Activated CD4-positive, alpha-beta T cell treated with anti-CD3 and anti-CD28 coated beads for 36 hours (primary cell): ENCODE data around the gene MAP1S. TPM values are rescaled to one million over a fixed set of nuclear protein-coding genes. Genes with fewer than 3 reads are reported as not detected.

Experiments used
- ATAC-seq: fragments of 200-7000 bp; cut with Tn5 transposase; one replicate; pipeline ENCODE4 v1.10.0; 2021; ENCODE audit warnings: mild to moderate bottlenecking, moderate library complexity
- CTCF ChIA-PET: fragments of 350-600 bp; sonication (Branson Sonifier 250); formaldehyde crosslinking; loops from one replicate; lab custom pipeline; 2021; ENCODE audit warnings: antibody characterized with exemption; lab: Charles Lee
- POLR2A ChIA-PET: fragments of 350-600 bp; sonication (Branson Sonifier 250); formaldehyde crosslinking; loops from one replicate; lab custom pipeline; 2021; ENCODE audit warnings: antibody characterized with exemption, inconsistent platforms; lab: Charles Lee
- DNase-seq: peaks from one replicate; pipeline ENCODE4 v3.0.0-alpha.2; 2020
- H3K27ac Mint-ChIP-seq: one replicate; pipeline ENCODE4 v1.8.0; 2021; ENCODE audit warnings: mixed read lengths
- H3K27me3 Mint-ChIP-seq: one replicate; pipeline ENCODE4 v1.8.0; 2021; ENCODE audit warnings: mixed read lengths
- H3K36me3 Mint-ChIP-seq: one replicate; pipeline ENCODE4 v1.8.0; 2021; ENCODE audit warnings: low read depth, mixed read lengths
- H3K4me1 Mint-ChIP-seq: one replicate; pipeline ENCODE4 v1.8.0; 2021; ENCODE audit warnings: mixed read lengths
- H3K4me3 Mint-ChIP-seq: one replicate; pipeline ENCODE4 v1.8.0; 2021; ENCODE audit warnings: mild to moderate bottlenecking, moderate library complexity, mixed read lengths
- H3K9me3 Mint-ChIP-seq: one replicate; pipeline ENCODE4 v1.8.0; 2021; ENCODE audit warnings: low read depth, mixed read lengths
- intact Hi-C, 2 experiments: fragments of 100-400 bp; cut with DNase I in 1 of 2; cut with micrococcal nuclease in 1 of 2; formaldehyde crosslinking; loops; one replicate each; pipeline versions ENCODE4 v1.14.2 to v1.15.1; 2022 to 2024; cut with DNase I, micrococcal nuclease
- total RNA-seq, 2 experiments: library from RNA; stranded (reverse); gene quantifications; one replicate each; pipeline ENCODE4 v1.2.3, GENCODE V29; 2021

Gene MAP1S
- total RNA-seq, 2 experiments from 2014 or later = 57.6 to 79.3 TPM

DNA sequence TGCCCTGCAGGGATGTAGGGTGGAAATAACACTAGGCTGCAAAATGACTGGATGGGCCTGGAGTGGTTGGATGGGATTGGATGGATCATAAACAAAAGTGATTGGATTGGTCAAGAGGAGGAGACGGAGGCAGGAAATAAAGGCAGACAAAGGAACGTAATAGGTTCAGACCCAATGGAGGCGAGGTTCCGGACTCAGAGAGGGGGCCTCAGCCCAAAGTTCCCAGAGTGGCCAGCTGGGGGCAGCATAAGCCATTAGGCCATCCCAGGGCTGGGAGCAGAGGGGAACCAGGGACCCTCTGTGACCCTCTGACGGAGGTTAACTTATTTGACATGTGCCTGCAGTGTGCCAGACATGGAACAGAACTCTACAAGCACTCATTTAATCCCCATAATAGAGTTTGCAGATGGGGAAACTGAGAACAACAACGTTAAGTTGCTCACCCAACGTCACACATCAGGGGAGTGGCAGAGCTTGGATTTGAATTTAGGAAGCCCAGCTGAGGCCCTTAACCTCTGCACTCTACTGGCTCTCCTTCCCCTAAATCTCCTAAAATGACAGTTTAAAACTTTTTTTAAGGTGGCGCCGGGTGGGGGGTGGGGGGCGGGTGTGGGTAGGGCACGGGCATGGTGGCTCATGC is 15.3 kb upstream of the MAP1S start:
- H3K36me3 Mint-ChIP-seq = no peaks in the 10 kb centered on the region
- peak; percentile 96 for ATAC-seq

DNA sequence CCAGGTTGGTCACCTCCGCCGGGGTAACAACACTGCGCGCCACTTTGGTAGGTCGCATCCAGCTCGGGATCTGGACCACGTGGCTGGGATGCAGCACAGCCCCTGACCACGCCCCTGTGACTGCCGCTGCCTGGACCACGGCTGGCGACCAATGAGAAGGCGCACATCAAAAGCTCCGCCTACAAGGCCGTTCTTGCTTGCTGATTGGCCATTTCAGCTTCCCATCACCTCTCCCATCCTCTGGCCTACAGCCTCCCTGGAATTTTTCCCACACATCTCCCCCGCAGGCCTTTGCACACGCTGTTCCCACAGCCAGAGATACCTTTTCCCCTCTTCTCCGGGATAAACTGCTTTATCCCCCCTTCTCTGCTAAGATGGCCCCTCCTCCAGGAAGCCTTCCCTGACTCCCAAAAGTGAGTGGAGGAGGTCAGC is 12.5 kb upstream of the MAP1S start:
- ChIA-PET CTCF (interaction anchor here (0.7 to 2.3 kb wide), 3 partner anchors 60 to 171 kb away, joined by 3 to 5 read pairs (median 4); no protein-coding TSS in a partner anchor), POLR2A (no interaction called here)
- H3K9me3 Mint-ChIP-seq = no peaks in the 10 kb centered on the region
- intact Hi-C loops = no loop called here
- DNase-seq = no peak
- H3K27me3 Mint-ChIP-seq = no peaks in the 10 kb centered on the region
- H3K27ac Mint-ChIP-seq = no peak overlapping the region
- no peak overlapping the region for H3K4me3 Mint-ChIP-seq
- no peaks in the 10 kb centered on the region for H3K4me1 Mint-ChIP-seq
- H3K36me3 Mint-ChIP-seq = no peaks in the 10 kb centered on the region
- ATAC-seq = no peak

More for the DNA sequence above, 15.3 kb upstream of the MAP1S start:
- ChIA-PET POLR2A (no interaction called here), CTCF (interaction anchor here (0.8 to 2.9 kb wide), 17 partner anchors 10 to 229 kb away, joined by 3 to 23 read pairs (median 4); partner anchors contain the start of genes CCDC124 and RPL18A)
- Mint-ChIP-seq H3K4me1 (no peaks in the 10 kb centered on the region), H3K27ac (no peak overlapping the region), H3K27me3 (peaks cover 5% of the 10 kb centered on the region), H3K4me3 (no peak overlapping the region), H3K9me3 (no peaks in the 10 kb centered on the region)
- peak; percentile 85 for DNase-seq
- intact Hi-C loops = loop anchor here (1.0 to 2.0 kb wide), 6 partner anchors 62 to 155 kb away; partner anchors contain the start of gene RPL18A (in 1 of the 2)

DNA sequence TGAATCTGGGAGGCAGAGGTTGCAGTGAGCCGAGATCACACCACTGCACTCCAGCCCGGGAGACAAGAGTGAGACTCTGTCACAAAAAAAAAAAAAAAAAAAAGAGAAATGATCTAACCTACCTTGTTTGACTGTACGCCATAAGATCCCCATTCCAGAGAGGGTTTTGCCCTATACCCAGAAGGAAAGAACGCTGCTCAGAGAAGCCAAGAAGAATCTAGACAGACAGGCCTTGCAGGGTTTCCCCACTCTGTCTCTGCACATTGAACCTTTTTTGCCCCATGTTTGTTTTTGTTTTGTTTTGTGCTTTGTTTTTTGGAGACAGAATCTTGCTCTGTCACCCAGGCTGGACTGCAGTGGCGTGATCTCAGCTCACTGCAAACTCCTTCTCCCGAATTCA is 7.4 kb upstream of the MAP1S start:
- CTCF ChIA-PET = interaction anchor here (0.7 to 1.2 kb wide), 2 partner anchors 10 to 568 kb away, joined by 3 read pairs; no protein-coding TSS in a partner anchor
- ATAC-seq = no peak

DNA sequence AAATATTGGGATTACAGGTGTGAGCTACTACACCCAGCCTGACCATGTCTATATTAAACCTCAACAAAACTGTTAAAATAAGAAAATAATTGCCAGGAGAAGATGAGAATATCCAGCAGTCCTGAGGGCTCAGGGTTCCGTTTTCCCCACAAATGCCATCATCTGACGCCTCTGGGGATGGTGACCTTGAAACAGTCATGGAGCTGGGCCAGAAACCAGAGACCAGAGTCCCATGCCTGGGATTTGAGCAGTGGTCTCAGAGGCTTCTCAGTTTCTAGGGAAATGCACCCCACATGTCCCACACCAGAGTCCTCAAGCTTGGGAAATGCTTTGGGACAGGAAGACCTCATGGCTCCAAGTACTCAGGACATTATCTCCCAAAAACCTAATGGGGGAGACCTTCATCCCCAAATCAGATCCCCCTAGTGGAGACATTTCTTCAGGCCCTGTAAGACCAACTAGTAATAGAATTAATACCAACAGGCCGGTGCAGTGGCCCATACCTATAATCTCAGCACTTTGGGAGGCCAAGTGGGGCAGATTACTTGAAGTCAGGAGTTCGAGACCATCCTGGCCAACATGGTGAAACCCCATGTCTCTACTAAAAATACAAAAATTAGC is 2.9 kb upstream of the MAP1S start:
- CTCF ChIA-PET = interaction anchor here (1.1 kb wide), 1 partner anchor 14 kb away, joined by 4 read pairs; no protein-coding TSS in a partner anchor
- POLR2A ChIA-PET = no interaction called here
- DNase-seq (no peak), ATAC-seq (no peak)
- Mint-ChIP-seq H3K9me3 (no peaks in the 10 kb centered on the region), H3K27ac (no peak overlapping the region), H3K36me3 (peaks cover 5% of the 10 kb centered on the region), H3K4me1 (peaks cover 28% of the 10 kb centered on the region), H3K27me3 (no peaks in the 10 kb centered on the region), H3K4me3 (no peak overlapping the region)
- intact Hi-C loops = loop anchor here in 1 of 2 experiments (5.0 kb wide), 1 partner anchor 61 kb away; no protein-coding TSS in a partner anchor

More for the DNA sequence above, 7.4 kb upstream of the MAP1S start:
- Mint-ChIP-seq H3K36me3 (no peaks in the 10 kb centered on the region), H3K9me3 (no peaks in the 10 kb centered on the region), H3K4me3 (no peak overlapping the region), H3K4me1 (no peaks in the 10 kb centered on the region), H3K27ac (no peak overlapping the region), H3K27me3 (no peaks in the 10 kb centered on the region)
- no peak for DNase-seq
- intact Hi-C loops = no loop called here
- POLR2A ChIA-PET = no interaction called here

DNA sequence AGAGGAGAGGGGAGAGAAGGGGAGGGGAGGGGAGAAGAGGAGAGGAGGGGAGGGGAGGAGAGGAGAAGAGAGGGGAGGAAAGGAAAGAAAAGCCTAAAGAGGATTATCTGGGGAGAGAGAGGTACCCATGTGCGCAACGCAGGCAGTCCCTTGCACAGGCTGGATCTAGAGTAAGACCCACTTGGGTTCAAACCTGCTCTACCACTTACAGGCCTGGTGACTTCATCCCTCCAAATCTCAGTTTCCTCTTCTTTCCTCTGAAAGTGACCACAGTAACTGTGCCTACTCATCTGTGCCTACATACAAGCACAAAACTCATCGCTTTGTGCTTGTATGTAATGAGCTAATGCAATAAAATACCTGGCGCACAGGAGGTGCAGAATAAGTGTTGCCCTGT is 732 bp upstream of the MAP1S start:
- ATAC-seq (peak; percentile 76), DNase-seq (peak; percentile 39)
- Mint-ChIP-seq H3K9me3 (no peaks in the 10 kb centered on the region), H3K4me1 (peaks cover 35% of the 10 kb centered on the region), H3K27me3 (no peaks in the 10 kb centered on the region), H3K36me3 (peaks cover 8% of the 10 kb centered on the region), H3K4me3 (peak overlapping the region; percentile 81), H3K27ac (peak overlapping the region; percentile 88)
- intact Hi-C loops = loop anchor here in 1 of 2 experiments (2.0 to 5.0 kb wide), 2 partner anchors 59 to 140 kb away; partner anchors contain the start of gene RPL18A
- POLR2A ChIA-PET = interaction anchor here (1.3 to 1.5 kb wide), 2 partner anchors 23 to 141 kb away, joined by 4 read pairs; no protein-coding TSS in a partner anchor
- CTCF ChIA-PET = interaction anchor here (0.6 kb wide), 1 partner anchor 139 kb away, joined by 3 read pairs; no protein-coding TSS in a partner anchor

DNA sequence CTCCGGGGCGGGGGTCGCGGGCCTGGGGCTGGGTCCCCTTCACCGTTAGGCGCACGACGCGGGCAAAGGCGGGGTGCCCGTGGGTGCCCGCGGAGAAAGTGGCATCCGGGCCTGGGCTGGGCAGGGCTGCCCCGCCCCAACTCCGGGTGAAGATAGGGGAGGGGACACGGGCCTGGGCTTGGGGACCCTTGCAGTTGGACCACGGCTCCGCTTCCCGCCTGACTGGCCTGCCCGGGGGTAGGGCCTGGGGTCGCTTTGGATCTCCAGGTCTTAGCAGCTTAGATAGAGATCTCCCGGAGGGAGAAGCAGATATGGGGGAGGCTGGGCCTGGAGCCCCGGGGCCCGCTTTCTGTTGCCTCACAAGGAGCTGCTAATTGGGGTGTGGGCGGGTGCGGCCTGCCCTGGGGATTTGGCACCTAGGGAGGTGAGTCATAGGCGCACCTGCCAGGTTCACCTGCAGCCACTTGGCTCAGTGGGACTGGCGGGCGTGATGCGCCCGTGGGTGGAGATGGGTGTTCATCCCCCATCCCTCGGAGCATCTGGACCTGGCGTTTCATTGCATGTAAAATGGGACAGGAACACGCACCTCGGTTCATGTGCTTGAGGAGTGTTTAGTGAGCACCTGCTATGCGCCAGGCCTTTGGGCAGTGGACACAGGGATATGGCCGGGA is 585 bp downstream of the MAP1S start:
- H3K4me3 Mint-ChIP-seq = peak overlapping the region; percentile 81
- H3K27me3 Mint-ChIP-seq = no peaks in the 10 kb centered on the region

DNA sequence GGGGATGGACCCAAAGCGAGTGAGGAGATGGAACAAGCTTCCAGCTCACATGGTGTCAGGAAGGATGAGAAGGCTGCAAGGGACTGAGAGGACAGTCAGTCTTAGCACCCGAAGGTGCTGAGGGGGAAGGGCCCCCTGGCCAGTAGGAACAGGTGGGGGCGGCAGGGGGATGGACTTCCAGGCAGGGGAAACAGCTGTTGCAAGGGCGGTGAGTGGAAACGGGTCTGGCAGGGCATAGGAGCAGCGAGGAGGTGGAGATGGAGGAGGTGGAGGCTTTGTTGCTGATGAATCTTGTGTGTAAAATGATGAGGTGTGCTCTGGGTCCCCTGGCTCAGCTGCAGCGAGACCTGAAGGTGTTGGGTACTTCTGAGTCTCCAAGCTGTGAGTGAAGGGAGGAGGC is 1.2 kb downstream of the MAP1S start:
- H3K27me3 Mint-ChIP-seq = no peaks in the 10 kb centered on the region
- intact Hi-C loops = no loop called here
- DNase-seq (peak; percentile 37), ATAC-seq (peak; percentile 2)
- H3K36me3 Mint-ChIP-seq = peaks cover 16% of the 10 kb centered on the region
- ChIA-PET POLR2A (interaction anchor here (1.6 kb wide), 1 partner anchor 10 kb away, joined by 10 read pairs; no protein-coding TSS in a partner anchor), CTCF (interaction anchor here (0.7 to 1.5 kb wide), 4 partner anchors 15 to 20 kb away, joined by 4 to 5 read pairs (median 4); no protein-coding TSS in a partner anchor)
- peaks cover 37% of the 10 kb centered on the region for H3K4me1 Mint-ChIP-seq
- H3K9me3 Mint-ChIP-seq = no peaks in the 10 kb centered on the region
- peak overlapping the region; percentile 82 for H3K27ac Mint-ChIP-seq
- H3K4me3 Mint-ChIP-seq = peak overlapping the region; percentile 81

More for the DNA sequence above, 585 bp downstream of the MAP1S start:
- H3K4me1 Mint-ChIP-seq = peaks cover 35% of the 10 kb centered on the region
- DNase-seq (peak; percentile 68), ATAC-seq (peak; percentile 33)
- peaks cover 13% of the 10 kb centered on the region for H3K36me3 Mint-ChIP-seq
- peak overlapping the region; percentile 82 for H3K27ac Mint-ChIP-seq
- CTCF ChIA-PET = interaction anchor here (0.7 to 1.5 kb wide), 3 partner anchors 16 to 32 kb away, joined by 4 read pairs; no protein-coding TSS in a partner anchor
- intact Hi-C loops = loop anchor here (1.0 to 5.0 kb wide), 9 partner anchors 27 to 397 kb away; partner anchors contain the start of genes COLGALT1 (in 1 of the 2), FCHO1 (in 1 of the 2), JAK3 (in 1 of the 2) and PGLS (in 1 of the 2)
- POLR2A ChIA-PET = interaction anchor here (1.2 to 1.6 kb wide), 4 partner anchors 11 to 139 kb away, joined by 3 to 10 read pairs (median 4); no protein-coding TSS in a partner anchor
- no peaks in the 10 kb centered on the region for H3K9me3 Mint-ChIP-seq

DNA sequence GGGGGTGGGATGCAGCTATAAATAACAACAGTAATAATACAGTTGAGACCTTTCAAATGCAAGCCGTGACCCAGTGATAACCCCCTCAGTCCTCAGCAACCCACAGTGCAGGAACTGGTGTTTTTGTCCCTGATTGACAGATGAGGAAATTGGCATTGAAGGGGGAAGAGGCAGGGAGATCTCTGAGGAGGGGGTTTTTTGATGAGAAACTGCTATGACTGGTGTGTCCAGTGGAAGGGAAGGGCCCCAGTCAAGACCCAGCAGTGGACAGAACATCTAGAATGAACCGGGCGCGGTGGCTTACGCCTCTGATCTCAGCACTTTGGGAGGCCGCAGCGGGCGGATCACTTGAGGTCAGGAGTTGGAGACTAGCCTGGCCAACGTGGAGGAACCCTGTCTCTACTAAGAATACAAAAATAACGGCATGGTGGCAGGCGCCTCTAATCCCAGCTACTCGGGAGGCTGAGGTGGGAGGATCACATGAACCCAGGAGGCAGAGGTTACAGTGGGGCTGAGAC is 1.9 kb downstream of the MAP1S start:
- ChIA-PET POLR2A (no interaction called here), CTCF (interaction anchor here (0.8 to 1.5 kb wide), 5 partner anchors 15 to 225 kb away, joined by 3 to 5 read pairs (median 4); no protein-coding TSS in a partner anchor)
- H3K9me3 Mint-ChIP-seq = no peaks in the 10 kb centered on the region
- intact Hi-C loops = no loop called here
- no peaks in the 10 kb centered on the region for H3K27me3 Mint-ChIP-seq
- no peak for DNase-seq
- H3K4me1 Mint-ChIP-seq = peaks cover 37% of the 10 kb centered on the region
- no peak for ATAC-seq
- peak overlapping the region; percentile 74 for H3K27ac Mint-ChIP-seq
- H3K36me3 Mint-ChIP-seq = peaks cover 18% of the 10 kb centered on the region
- H3K4me3 Mint-ChIP-seq = peak overlapping the region; percentile 81

DNA sequence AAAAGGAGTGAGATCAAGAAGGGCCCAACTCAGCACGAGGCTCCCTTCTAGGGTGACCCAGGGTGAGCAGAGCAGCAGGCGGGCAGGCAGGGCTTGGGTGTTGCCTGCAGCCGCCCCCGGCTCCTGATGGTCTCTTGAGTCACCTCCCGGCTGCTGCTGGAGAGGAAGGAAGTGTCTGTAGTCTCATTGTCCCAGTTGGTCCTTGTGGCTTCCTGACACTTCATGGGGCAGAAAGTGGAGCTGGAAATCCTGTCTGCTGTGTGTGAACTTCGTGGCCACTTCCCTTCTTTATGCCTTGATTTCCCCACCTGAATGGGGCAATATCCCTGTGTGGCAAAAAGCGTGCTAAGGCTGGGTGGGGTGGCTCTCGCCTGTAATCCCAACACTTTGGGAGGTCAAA is 2.5 kb downstream of the MAP1S start:
- intact Hi-C loops = no loop called here
- no peaks in the 10 kb centered on the region for H3K27me3 Mint-ChIP-seq
- CTCF ChIA-PET = interaction anchor here (0.7 to 1.3 kb wide), 4 partner anchors 10 to 226 kb away, joined by 3 read pairs; no protein-coding TSS in a partner anchor
- POLR2A ChIA-PET = interaction anchor here (1.0 kb wide), 1 partner anchor 138 kb away, joined by 3 read pairs; no protein-coding TSS in a partner anchor
- ATAC-seq (no peak), DNase-seq (no peak)
- H3K9me3 Mint-ChIP-seq = no peaks in the 10 kb centered on the region
- peak overlapping the region; percentile 81 for H3K4me3 Mint-ChIP-seq
- H3K27ac Mint-ChIP-seq = peak overlapping the region; percentile 74
- H3K4me1 Mint-ChIP-seq = peaks cover 37% of the 10 kb centered on the region
- H3K36me3 Mint-ChIP-seq = peaks cover 18% of the 10 kb centered on the region

DNA sequence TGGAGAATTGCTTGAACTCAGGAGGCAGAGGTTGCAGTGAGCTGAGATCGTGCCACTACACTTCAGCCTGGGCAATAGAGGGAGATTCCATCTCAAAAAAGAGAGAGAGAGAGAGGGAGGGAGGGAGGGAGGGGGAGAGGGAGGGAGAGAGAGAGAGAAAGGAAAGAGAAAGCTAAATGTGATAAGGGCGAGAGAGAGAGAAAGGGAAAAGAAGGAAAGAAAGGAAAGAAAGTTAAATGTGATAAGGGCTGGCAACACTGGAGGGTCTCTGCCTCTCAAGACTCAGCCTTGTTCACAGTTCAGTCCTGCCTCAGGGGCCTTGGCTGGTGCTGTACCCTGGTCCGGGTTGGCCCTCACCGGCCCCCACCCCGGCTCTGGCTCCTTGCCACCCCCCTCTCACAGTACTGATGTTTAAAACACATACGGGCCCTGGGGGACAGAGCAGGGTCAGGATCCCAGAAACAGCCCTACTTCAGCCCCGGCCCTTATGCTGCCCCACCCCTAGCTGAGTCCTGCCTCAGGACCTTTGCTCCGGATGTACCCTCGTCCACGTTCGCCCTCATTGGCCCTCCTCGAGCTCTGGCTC is 3.5 kb downstream of the MAP1S start:
- H3K9me3 Mint-ChIP-seq = no peaks in the 10 kb centered on the region
- H3K27ac Mint-ChIP-seq = no peak overlapping the region
- peaks cover 35% of the 10 kb centered on the region for H3K4me1 Mint-ChIP-seq
- no peak for DNase-seq
- H3K27me3 Mint-ChIP-seq = no peaks in the 10 kb centered on the region
- no peak for ATAC-seq
- ChIA-PET CTCF (interaction anchor here (0.6 to 1.3 kb wide), 5 partner anchors 11 to 20 kb away, joined by 3 read pairs; no protein-coding TSS in a partner anchor), POLR2A (interaction anchor here (0.6 to 1.0 kb wide), 2 partner anchors 8 to 137 kb away, joined by 3 read pairs; no protein-coding TSS in a partner anchor)
- peaks cover 18% of the 10 kb centered on the region for H3K36me3 Mint-ChIP-seq
- no peak overlapping the region for H3K4me3 Mint-ChIP-seq
- intact Hi-C loops = no loop called here
